H1 (cell line): ENCODE measurements around the gene SSU72. TPM values are rescaled to one million over a fixed set of nuclear protein-coding genes. Genes with fewer than 3 reads are reported as not detected.

Experiments used
- polyA plus RNA-seq, 7 experiments: library from polyadenylated mRNA; depleted of rRNA in 3 of 7; stranded (reverse) in 5 of 7; unstranded in 2 of 7; fragments of >200 nt in 5 of 7; fragments of 200-250 nt in 2 of 7; gene quantifications; 1 replicate in 5 of 7; 2 replicates in 1 of 7; 4 replicates in 1 of 7; pipeline versions ENCODE4 v1.2.1 to v1.2.3, GENCODE V29; 2011 to 2013; ENCODE audit warnings: missing spikeins in 2 of 7, mixed read lengths in 2 of 7
- total RNA-seq: library from RNA; stranded (reverse); fragmentation: NEBNext Ultra II Directional; extraction: Animal tissue kit (Norgen Biotek cat#: 25700); gene quantifications from 2 replicates; pipeline ENCODE4 v1.2.1, GENCODE V29; 2021

SSU72 gene
- total and polyA plus RNA-seq, 2 of the 8 experiments (the other 6 are each of a cell fraction or from before 2014, with no cell fraction given) = 110 to 165 TPM

Other genes with a start within 250 kb of the SSU72 start
- gene TAS1R3, start 243.6 kb downstream of the SSU72 start, total RNA-seq = 0.11 and 0.19 TPM in 2 replicates
- gene TAS1R3, start 243.6 kb downstream of the SSU72 start, polyA plus RNA-seq (2011; rRNA removed) = 0.03 and 0.16 TPM in 2 replicates
- gene DVL1, start 225.4 kb downstream of the SSU72 start, total RNA-seq = 56.0 and 58.9 TPM in 2 replicates
- gene DVL1, start 225.4 kb downstream of the SSU72 start, polyA plus RNA-seq (2011; rRNA removed) = 39.4 and 59.8 TPM in 2 replicates
- gene MXRA8, start 216.3 kb downstream of the SSU72 start, total RNA-seq = 10.0 and 10.5 TPM in 2 replicates
- 17.2 and 35.4 TPM in 2 replicates for gene MXRA8, start 216.3 kb downstream of the SSU72 start, polyA plus RNA-seq (2011; rRNA removed)
- gene AURKAIP1, start 199.7 kb downstream of the SSU72 start, total RNA-seq = 194 TPM in 2 replicates
- 87.8 and 138 TPM in 2 replicates for gene AURKAIP1, start 199.7 kb downstream of the SSU72 start, polyA plus RNA-seq (2011; rRNA removed)
- gene CCNL2, start 175.5 kb downstream of the SSU72 start, total RNA-seq = 120 TPM in 2 replicates
- 79.8 and 121 TPM in 2 replicates for gene CCNL2, start 175.5 kb downstream of the SSU72 start, polyA plus RNA-seq (2011; rRNA removed)
- gene MRPL20, start 167.6 kb downstream of the SSU72 start, total RNA-seq = 126 and 130 TPM in 2 replicates
- 138 and 151 TPM in 2 replicates for gene MRPL20, start 167.6 kb downstream of the SSU72 start, polyA plus RNA-seq (2011; rRNA removed)
- 1.8 and 2.2 TPM in 2 replicates for gene ANKRD65, start 153.6 kb downstream of the SSU72 start, total RNA-seq
- gene ANKRD65, start 153.6 kb downstream of the SSU72 start, polyA plus RNA-seq (2011; rRNA removed) = 1.7 and 2.0 TPM in 2 replicates
- 36.6 and 42.0 TPM in 2 replicates for gene VWA1, start 139.2 kb downstream of the SSU72 start, total RNA-seq
- gene VWA1, start 139.2 kb downstream of the SSU72 start, polyA plus RNA-seq (2011; rRNA removed) = 16.0 and 19.5 TPM in 2 replicates
- 1.3 and 2.0 TPM in 2 replicates for gene ATAD3C, start 125.2 kb downstream of the SSU72 start, total RNA-seq
- gene ATAD3C, start 125.2 kb downstream of the SSU72 start, polyA plus RNA-seq (2011; rRNA removed) = 2.7 and 2.8 TPM in 2 replicates
- gene ATAD3B, start 103.1 kb downstream of the SSU72 start, total RNA-seq = 63.0 and 64.4 TPM in 2 replicates
- gene ATAD3B, start 103.1 kb downstream of the SSU72 start, polyA plus RNA-seq (2011; rRNA removed) = 31.3 and 43.9 TPM in 2 replicates
- gene ATAD3A, start 62.7 kb downstream of the SSU72 start, total RNA-seq = 63.7 and 64.7 TPM in 2 replicates
- gene ATAD3A, start 62.7 kb downstream of the SSU72 start, polyA plus RNA-seq (2011; rRNA removed) = 28.3 and 46.7 TPM in 2 replicates
- gene TMEM240, start 34.2 kb downstream of the SSU72 start, total RNA-seq = 3.6 and 6.6 TPM in 2 replicates
- 5.7 and 7.6 TPM in 2 replicates for gene TMEM240, start 34.2 kb downstream of the SSU72 start, polyA plus RNA-seq (2011; rRNA removed)
- gene FNDC10, start 25.3 kb upstream of the SSU72 start, total RNA-seq = 18.3 and 19.0 TPM in 2 replicates
- gene FNDC10, start 25.3 kb upstream of the SSU72 start, polyA plus RNA-seq (2011; rRNA removed) = 21.8 and 40.0 TPM in 2 replicates
- 56.5 and 60.0 TPM in 2 replicates for gene MIB2, start 40.6 kb upstream of the SSU72 start, total RNA-seq
- 32.5 and 71.1 TPM in 2 replicates for gene MIB2, start 40.6 kb upstream of the SSU72 start, polyA plus RNA-seq (2011; rRNA removed)
- gene MMP23B, start 57.3 kb upstream of the SSU72 start, total RNA-seq = 14.6 and 19.1 TPM in 2 replicates
- gene MMP23B, start 57.3 kb upstream of the SSU72 start, polyA plus RNA-seq (2011; rRNA removed) = 9.2 and 20.8 TPM in 2 replicates
- gene CDK11B, start 84.1 kb upstream of the SSU72 start, total RNA-seq = 31.3 and 31.9 TPM in 2 replicates
- 11.1 and 21.8 TPM in 2 replicates for gene CDK11B, start 84.1 kb upstream of the SSU72 start, polyA plus RNA-seq (2011; rRNA removed)
- 46.3 and 46.7 TPM in 2 replicates for gene SLC35E2B, start 117.9 kb upstream of the SSU72 start, total RNA-seq
- 25.9 and 40.7 TPM in 2 replicates for gene SLC35E2B, start 117.9 kb upstream of the SSU72 start, polyA plus RNA-seq (2011; rRNA removed)
- 45.6 and 45.7 TPM in 2 replicates for gene CDK11A, start 149.5 kb upstream of the SSU72 start, total RNA-seq
- gene CDK11A, start 149.5 kb upstream of the SSU72 start, polyA plus RNA-seq (2011; rRNA removed) = 15.0 and 38.8 TPM in 2 replicates
- 80.1 and 89.7 TPM in 2 replicates for gene NADK, start 203.6 kb upstream of the SSU72 start, total RNA-seq
- 78.0 and 105 TPM in 2 replicates for gene NADK, start 203.6 kb upstream of the SSU72 start, polyA plus RNA-seq (2011; rRNA removed)